Hindlimb muscle (tissue), 1 donor: ENCODE results near the gene ACY1. TPM values are rescaled to one million over a fixed set of nuclear protein-coding genes. Genes with fewer than 3 reads are reported as not detected.

Experiments used
- DNase-seq: peaks from one replicate; pipeline ENCODE4 v3.0.0-alpha.2; 2013
- polyA plus RNA-seq: library from polyadenylated mRNA; unstranded; fragments of 120-200 nt; gene quantifications from one replicate; pipeline ENCODE4 v1.2.1, GENCODE V29; 2013; ENCODE audit not compliant: insufficient read length

ACY1 gene
- polyA plus RNA-seq, 1 donor, result 19.3 TPM

GRCh38 chr3:51945926-51946705, 37.2 kb upstream of the ACY1 start:
- DNase-seq, result no peak

DNA sequence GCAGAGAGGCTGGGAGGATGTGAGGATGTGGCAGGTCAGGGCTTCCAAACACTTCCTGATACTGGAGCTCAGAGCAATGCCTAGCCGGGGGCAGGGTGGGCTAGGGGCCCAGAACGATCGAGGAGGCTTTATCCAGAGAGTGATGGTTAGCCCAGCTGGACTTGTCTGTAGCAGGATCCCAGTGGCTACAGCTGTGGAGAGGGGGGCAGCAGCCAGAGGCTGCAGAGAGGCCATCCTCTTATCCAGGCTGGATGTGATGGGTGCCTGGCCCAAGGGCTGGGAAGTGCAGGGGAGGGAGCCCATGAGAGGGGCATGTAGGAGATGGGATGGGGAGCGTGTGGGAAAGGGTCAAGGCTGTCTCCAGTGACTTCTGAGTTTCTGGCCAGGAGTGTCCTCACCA, 36.5 kb upstream of the ACY1 start:
- DNase-seq, result no peak

DNA sequence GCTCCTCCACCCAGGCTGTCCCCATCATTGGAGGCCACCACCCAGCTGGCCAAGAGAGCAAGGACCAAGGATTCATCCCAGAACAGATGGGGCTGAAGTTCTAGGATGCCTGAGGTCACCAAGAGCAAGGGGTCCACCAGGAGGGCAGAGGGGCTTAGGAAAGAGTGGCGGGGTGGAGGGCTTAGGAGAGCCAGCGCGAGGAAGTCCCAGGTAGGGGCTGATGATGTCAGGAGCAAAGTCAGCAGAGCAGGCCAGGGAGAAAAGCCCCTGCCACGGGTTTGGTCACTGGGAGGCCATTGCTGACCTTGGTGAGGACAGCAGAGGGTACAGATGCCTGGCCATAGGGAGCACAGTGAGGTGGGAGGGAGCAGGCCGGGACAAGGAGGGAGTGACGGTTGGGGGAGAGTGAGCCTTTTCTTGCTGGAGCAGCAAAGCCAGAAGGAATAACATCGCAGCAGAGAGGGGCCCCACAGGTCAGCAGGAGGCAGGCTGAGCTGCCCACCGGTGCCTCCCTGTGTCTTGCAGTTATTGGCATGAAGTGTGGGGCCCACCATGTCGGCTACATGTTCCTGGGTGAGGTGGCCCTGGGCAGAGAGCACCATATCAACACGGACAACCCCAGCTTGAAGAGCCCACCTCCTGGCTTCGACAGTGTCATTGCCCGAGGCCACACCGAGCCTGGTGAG, 36.0 kb upstream of the ACY1 start:
- no peak for DNase-seq

- no peak for DNase-seq
These were observed 35.2 kb upstream of the ACY1 start for GRCh38 chr3:51948016-51948580.

DNA sequence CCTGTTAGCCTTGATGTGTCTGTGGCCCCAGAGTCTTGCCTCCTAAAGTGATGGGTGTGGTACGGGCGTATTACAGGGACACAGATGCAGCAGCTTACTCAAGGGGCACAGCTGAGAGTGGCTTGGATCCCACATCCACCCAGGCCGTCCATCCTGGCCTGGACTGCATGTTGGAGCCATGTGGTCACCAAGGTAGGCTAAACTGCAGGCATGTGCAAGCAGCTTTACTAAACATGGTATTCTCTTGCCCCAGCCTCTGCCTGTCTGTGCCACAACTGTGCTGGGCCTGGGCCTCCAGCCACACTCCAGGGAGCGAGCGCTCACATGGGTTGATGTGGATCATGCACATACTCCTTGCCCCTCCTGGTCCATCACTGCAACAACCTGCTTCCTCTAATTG, 34.2 kb upstream of the ACY1 start:
- DNase-seq, result no peak

DNA sequence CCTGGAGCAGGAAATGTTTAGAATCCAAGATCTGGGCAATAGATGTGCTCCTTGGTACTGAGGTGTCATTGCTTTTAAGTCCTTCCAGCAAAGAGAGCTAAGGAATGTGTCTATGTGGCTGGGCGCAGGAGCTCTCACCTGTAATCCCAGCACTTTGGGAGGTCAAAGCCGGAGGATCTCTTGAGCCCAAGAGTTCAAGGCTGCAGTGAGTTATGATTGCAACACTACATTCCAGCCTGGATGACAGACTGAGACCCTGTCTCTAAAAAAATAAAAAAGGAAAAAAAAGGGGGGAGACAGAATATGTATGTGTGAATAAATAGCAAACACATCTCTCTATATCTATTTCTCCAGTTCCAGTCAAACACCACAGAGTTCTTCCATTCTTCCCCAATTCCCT, 32.4 kb upstream of the ACY1 start:
- no peak for DNase-seq

DNA sequence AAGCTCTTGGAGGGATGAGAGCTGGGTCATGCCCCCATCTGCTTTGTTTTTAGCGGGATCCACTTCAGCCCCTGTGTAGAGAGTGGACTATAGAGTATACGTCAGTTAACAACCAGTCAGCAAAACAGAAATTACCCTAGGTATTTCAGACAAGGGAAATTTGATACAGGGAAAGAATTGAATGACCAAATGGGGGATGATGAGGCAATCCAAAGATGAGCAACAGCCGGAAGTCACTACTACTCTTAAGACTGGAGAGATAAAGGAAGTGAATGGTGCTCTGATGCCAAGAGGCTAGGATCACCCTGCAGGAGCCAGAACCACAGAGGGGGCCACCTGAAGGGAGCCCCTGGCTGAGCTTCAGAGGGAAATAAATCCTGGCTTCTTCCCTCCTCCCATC, 29.9 kb upstream of the ACY1 start:
- no peak for DNase-seq

DNA sequence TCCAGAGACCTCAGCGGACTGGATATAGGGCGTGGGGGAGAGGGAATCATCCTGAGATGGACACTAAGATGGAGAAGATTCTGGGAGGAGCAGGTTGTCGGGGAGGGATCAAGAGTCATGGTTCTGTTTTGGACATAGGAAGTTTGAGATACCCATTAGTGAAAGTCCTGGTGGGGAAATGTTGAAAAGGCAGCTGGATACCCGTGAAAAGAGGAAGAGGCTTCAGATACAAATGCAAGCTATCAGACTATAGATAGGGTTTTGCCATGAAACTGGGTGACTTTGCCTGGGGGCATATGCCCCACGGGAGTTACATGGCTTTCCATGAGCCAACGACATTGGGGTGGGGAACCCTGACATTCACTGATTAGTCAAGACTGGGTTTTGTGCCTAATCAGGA, 29.2 kb upstream of the ACY1 start:
- no peak for DNase-seq

DNA sequence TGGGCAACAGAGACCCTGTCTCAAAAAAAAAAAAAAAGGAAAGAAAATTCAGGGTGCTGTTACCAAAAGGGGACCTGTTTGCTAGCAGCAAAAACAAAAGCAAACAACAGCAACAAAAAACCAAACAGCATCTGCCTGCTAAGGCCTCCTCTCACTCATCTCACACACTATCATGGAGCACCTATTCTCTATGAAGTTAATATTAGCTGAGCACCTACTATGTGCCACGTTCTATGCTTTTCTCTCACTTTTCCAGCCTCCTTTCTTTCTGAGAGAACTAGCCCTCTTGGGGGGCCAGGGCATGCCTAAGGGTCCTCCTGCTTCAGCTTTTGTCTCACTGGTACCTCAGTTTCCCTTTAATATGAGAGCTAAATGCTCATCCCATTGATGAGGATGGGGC, 28.6 kb upstream of the ACY1 start:
- no peak for DNase-seq

DNA sequence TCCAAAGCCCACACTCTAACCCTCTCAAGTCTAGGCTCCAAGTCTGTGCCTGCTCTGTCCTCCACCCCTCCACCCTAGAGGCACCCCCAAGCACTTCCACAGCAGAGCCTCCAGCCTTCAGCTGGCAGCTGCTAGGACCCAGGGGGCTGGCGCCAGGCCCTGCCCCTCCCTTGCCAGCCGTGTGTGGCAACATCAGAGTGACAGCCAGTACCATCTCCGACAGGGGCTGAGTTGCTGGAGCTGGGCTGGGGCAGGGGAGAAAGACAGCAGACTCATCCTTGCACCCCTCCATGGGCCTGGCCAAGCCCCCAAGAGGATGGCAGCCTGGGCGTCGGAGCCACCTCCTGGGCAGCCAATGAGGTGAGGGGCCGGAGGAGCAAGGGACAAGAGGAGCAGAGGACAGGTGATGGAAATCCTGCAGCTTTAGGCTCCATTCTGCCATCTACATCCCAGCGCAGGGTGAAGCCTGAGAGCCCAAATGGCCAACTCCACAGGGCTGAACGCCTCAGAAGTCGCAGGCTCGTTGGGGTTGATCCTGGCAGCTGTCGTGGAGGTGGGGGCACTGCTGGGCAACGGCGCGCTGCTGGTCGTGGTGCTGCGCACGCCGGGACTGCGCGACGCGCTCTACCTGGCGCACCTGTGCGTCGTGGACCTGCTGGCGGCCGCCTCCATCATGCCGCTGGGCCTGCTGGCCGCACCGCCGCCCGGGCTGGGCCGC, 28.0 kb upstream of the ACY1 start, which contains the start of gene GPR62:
GPR62 (plus strand) TSS at position 207 of the 718 bp plus-strand sequence; CDS start at position 479, 272 bp downstream.
- no peak for DNase-seq

DNA sequence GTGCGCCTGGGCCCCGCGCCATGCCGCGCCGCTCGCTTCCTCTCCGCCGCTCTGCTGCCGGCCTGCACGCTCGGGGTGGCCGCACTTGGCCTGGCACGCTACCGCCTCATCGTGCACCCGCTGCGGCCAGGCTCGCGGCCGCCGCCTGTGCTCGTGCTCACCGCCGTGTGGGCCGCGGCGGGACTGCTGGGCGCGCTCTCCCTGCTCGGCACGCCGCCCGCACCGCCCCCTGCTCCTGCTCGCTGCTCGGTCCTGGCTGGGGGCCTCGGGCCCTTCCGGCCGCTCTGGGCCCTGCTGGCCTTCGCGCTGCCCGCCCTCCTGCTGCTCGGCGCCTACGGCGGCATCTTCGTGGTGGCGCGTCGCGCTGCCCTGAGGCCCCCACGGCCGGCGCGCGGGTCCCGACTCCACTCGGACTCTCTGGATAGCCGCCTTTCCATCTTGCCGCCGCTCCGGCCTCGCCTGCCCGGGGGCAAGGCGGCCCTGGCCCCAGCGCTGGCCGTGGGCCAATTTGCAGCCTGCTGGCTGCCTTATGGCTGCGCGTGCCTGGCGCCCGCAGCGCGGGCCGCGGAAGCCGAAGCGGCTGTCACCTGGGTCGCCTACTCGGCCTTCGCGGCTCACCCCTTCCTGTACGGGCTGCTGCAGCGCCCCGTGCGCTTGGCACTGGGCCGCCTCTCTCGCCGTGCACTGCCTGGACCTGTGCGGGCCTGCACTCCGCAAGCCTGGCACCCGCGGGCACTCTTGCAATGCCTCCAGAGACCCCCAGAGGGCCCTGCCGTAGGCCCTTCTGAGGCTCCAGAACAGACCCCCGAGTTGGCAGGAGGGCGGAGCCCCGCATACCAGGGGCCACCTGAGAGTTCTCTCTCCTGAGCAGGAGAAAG, 27.2 kb upstream of the ACY1 start:
- DNase-seq, result peak; percentile 70

- no peak for DNase-seq
These were observed 25.7 kb upstream of the ACY1 start for GRCh38 chr3:51957520-51958205.

- no peak for DNase-seq
These were observed 24.5 kb upstream of the ACY1 start for GRCh38 chr3:51958603-51959521.

DNA sequence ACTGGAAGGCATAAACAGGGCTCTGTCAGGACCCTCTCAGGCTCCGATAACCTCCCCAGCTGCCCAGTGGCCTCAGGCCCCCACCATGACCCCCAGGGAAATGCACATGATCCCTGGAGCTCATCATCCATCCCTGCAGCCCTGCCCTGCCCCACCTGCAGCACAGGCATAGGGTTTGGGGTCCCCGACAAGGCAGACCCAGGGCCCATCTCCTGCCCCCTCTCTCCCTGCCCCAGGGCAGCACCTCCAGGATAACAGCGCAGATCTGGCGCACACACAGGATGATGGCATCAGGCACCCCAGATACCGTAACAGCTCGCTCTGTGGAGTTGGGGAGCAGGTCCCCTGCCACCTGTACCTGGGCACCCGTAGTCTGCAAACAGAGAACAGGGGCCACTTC, 23.7 kb upstream of the ACY1 start:
- DNase-seq, result no peak

DNA sequence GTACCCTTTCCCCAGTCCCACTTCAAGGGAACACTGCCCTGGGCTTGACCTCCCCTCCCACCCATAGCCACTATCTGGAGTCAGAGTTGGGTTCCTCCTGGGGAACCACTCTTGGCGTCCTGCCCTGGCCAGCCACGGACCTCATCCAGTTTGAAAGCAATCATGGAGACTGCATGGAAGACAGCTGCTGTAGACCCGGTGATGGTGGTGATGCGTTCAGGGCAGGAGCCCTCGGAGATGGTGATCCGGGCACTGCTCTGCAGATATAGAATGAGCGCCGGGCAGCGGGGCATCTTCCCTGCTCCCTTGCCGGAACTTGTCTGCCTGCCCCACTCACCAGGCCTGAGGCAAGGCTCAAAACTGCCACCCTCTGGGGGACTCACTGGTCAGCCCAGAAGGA, 22.9 kb upstream of the ACY1 start:
- no peak for DNase-seq

DNA sequence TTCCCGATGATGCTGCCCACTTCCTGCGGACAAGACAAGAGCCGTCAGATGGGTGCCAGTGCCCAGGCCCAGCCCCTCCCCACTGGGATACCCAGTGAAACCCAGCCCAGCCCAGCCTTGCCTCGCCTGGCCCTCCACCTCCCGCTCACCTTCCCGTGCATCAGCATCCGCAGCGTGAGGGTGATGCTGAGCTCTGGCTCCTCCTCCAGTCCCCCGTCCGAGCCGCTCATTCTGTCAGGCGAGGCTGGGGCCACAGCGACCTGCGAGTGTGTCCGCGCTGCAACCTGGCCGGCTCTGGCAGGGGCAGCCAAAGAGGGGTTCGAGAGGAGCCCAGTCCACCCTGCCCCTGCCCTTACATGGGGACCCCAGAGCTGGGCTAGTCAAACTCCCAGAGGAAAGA, 22.3 kb upstream of the ACY1 start:
- no peak for DNase-seq

GRCh38 chr3:51961602-51962569, 21.4 kb upstream of the ACY1 start:
- no peak for DNase-seq

DNA sequence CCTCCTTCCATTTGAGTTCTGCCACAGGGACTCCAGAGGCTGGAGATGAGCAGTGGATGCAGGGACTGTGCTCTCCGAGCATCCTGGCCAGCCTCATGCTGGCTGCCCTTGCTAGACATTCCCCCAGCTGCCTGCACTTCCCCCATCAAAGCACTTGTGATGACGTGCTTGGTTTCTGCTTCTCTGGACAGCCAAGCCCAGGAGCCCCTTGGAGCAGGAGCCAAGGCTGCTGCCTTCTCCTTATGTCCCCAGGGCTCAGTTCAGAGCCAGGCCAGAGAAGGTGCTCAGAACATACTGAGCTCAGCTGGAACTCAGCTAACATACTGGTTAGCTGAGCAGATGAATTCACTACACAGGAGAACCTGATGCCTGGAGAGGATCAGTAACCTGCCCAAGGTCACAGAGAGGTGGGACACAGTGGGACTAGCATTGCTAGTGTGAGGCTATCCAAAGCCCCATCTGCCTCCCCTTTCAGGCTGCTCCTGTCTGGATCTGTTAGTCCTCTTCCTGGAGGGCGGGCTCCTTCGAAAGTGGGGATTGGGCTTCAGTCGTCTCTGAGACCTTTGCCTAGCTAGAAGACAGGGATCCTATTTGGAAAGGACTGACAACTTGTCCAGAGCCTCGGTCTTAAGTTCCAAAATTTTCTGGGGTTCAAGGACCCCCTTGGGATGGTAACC, 20.3 kb upstream of the ACY1 start:
- no peak for DNase-seq
